ENCODE measurements around the gene DLK2. TPM values are rescaled to one million over a fixed set of nuclear protein-coding genes. Genes with fewer than 3 reads are reported as not detected.

Gene DLK2
- total and polyA plus RNA-seq, 2 experiments from 2014 or later = 0.21 to 0.47 TPM

DNA sequence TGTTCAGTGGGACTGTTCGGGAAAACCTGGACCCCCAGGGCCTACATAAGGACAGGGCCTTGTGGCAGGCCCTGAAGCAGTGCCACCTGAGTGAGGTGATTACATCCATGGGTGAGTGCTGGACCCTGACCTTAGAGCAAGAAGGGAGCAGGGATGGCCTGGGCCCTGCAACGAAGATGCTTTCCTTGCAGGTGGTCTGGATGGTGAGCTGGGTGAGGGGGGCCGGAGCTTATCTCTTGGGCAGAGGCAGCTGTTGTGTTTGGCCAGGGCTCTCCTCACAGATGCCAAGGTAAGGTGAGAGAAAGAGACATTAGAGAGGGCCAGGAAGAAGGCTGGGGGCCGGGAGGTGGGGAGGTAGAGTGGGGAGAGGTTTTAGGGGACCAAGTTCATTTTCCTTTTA lies 6.4 kb downstream of the DLK2 start:
- peaks cover 4% of the 10 kb centered on the region; the same call in 1 of the 2 replicates for H4K20me1 ChIP-seq (replicated peaks; ENCODE audit: insufficient read depth)

More for the DNA sequence above, 6.4 kb downstream of the DLK2 start:
- H2AFZ ChIP-seq = no peak overlapping the region
- H3K9me3 Mint-ChIP-seq = no peaks in the 10 kb centered on the region
- no peak overlapping the region for H3K27ac ChIP-seq (ENCODE audit: low read depth)
- ATAC-seq (no peak), DNase-seq (ENCODE audit: low spot score) (no peak)
- no peaks in the 10 kb centered on the region for H3K9me2 ChIP-seq (ENCODE audit: insufficient read depth)
- H3K27me3 ChIP-seq (ENCODE audit: insufficient read depth) = peaks cover 5% of the 10 kb centered on the region
- H3K27me3 Mint-ChIP-seq (ENCODE audit: insufficient read depth, low read depth, poor library complexity) = peaks cover 15% of the 10 kb centered on the region
- H3K4me1 Mint-ChIP-seq = no peaks in the 10 kb centered on the region
- H3F3A ChIP-seq (replicated peaks; ENCODE audit: low read depth) = 0 out of 2 replicates have a peak, but pooled peaks cover 2% of the 10 kb centered on the region
- H3K36me3 Mint-ChIP-seq (ENCODE audit: low read depth) = peaks cover 7% of the 10 kb centered on the region; the same call in 2 of the 3 replicates
- no peak overlapping the region for H3K4me3 Mint-ChIP-seq
- TF ChIP-seq EZH2phosphoT487 (IDR thresholded peaks at IDR 0.05; ENCODE audit: unreplicated experiment) (no peak), JUNB (IDR thresholded peaks at IDR 0.05; ENCODE audit: unreplicated experiment) (no peak), NANOG (IDR thresholded peaks at IDR 0.05; ENCODE audit: borderline replicate concordance) (no peak), STAT1 (IDR thresholded peaks at IDR 0.05; ENCODE audit: unreplicated experiment) (no peak), EZH2 (IDR thresholded peaks at IDR 0.05; ENCODE audit: low read depth, unreplicated experiment) (no peak), CREB1 (CRISPR knock-in tag; IDR thresholded peaks at IDR 0.05; ENCODE audit: low read depth) (no peak), POLR2AphosphoS5 (IDR thresholded peaks at IDR 0.05; ENCODE audit: low read depth) (no peak), ZNF114 (CRISPR knock-in tag; IDR thresholded peaks at IDR 0.05) (no peak), ZNF331 (CRISPR knock-in tag; IDR thresholded peaks at IDR 0.05; ENCODE audit: low read depth) (no peak), CTCF (conservative IDR thresholded peaks at IDR 0.05; ENCODE audit: low read depth in 2 of 2) (no peak)
- TF ChIP-seq, protein P1, sequence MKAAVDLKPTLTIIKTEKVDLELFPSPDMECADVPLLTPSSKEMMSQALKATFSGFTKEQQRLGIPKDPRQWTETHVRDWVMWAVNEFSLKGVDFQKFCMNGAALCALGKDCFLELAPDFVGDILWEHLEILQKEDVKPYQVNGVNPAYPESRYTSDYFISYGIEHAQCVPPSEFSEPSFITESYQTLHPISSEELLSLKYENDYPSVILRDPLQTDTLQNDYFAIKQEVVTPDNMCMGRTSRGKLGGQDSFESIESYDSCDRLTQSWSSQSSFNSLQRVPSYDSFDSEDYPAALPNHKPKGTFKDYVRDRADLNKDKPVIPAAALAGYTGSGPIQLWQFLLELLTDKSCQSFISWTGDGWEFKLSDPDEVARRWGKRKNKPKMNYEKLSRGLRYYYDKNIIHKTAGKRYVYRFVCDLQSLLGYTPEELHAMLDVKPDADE (IDR thresholded peaks at IDR 0.05) = no peak
- TF ChIP-seq, protein P2, sequence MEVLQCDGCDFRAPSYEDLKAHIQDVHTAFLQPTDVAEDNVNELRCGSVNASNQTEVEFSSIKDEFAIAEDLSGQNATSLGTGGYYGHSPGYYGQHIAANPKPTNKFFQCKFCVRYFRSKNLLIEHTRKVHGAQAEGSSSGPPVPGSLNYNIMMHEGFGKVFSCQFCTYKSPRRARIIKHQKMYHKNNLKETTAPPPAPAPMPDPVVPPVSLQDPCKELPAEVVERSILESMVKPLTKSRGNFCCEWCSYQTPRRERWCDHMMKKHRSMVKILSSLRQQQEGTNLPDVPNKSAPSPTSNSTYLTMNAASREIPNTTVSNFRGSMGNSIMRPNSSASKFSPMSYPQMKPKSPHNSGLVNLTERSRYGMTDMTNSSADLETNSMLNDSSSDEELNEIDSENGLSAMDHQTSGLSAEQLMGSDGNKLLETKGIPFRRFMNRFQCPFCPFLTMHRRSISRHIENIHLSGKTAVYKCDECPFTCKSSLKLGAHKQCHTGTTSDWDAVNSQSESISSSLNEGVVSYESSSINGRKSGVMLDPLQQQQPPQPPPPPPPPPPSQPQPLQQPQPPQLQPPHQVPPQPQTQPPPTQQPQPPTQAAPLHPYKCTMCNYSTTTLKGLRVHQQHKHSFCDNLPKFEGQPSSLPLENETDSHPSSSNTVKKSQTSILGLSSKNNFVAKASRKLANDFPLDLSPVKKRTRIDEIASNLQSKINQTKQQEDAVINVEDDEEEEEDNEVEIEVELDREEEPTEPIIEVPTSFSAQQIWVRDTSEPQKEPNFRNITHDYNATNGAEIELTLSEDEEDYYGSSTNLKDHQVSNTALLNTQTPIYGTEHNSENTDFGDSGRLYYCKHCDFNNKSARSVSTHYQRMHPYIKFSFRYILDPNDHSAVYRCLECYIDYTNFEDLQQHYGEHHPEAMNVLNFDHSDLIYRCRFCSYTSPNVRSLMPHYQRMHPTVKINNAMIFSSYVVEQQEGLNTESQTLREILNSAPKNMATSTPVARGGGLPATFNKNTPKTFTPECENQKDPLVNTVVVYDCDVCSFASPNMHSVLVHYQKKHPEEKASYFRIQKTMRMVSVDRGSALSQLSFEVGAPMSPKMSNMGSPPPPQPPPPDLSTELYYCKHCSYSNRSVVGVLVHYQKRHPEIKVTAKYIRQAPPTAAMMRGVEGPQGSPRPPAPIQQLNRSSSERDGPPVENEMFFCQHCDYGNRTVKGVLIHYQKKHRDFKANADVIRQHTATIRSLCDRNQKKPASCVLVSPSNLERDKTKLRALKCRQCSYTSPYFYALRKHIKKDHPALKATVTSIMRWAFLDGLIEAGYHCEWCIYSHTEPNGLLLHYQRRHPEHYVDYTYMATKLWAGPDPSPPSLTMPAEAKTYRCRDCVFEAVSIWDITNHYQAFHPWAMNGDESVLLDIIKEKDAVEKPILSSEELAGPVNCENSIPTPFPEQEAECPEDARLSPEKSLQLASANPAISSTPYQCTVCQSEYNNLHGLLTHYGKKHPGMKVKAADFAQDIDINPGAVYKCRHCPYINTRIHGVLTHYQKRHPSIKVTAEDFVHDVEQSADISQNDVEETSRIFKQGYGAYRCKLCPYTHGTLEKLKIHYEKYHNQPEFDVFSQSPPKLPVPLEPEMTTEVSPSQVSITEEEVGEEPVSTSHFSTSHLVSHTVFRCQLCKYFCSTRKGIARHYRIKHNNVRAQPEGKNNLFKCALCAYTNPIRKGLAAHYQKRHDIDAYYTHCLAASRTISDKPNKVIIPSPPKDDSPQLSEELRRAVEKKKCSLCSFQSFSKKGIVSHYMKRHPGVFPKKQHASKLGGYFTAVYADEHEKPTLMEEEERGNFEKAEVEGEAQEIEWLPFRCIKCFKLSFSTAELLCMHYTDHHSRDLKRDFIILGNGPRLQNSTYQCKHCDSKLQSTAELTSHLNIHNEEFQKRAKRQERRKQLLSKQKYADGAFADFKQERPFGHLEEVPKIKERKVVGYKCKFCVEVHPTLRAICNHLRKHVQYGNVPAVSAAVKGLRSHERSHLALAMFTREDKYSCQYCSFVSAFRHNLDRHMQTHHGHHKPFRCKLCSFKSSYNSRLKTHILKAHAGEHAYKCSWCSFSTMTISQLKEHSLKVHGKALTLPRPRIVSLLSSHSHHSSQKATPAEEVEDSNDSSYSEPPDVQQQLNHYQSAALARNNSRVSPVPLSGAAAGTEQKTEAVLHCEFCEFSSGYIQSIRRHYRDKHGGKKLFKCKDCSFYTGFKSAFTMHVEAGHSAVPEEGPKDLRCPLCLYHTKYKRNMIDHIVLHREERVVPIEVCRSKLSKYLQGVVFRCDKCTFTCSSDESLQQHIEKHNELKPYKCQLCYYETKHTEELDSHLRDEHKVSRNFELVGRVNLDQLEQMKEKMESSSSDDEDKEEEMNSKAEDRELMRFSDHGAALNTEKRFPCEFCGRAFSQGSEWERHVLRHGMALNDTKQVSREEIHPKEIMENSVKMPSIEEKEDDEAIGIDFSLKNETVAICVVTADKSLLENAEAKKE (CRISPR knock-in tag; IDR thresholded peaks at IDR 0.05) = no peak
- TF ChIP-seq, protein P3, sequence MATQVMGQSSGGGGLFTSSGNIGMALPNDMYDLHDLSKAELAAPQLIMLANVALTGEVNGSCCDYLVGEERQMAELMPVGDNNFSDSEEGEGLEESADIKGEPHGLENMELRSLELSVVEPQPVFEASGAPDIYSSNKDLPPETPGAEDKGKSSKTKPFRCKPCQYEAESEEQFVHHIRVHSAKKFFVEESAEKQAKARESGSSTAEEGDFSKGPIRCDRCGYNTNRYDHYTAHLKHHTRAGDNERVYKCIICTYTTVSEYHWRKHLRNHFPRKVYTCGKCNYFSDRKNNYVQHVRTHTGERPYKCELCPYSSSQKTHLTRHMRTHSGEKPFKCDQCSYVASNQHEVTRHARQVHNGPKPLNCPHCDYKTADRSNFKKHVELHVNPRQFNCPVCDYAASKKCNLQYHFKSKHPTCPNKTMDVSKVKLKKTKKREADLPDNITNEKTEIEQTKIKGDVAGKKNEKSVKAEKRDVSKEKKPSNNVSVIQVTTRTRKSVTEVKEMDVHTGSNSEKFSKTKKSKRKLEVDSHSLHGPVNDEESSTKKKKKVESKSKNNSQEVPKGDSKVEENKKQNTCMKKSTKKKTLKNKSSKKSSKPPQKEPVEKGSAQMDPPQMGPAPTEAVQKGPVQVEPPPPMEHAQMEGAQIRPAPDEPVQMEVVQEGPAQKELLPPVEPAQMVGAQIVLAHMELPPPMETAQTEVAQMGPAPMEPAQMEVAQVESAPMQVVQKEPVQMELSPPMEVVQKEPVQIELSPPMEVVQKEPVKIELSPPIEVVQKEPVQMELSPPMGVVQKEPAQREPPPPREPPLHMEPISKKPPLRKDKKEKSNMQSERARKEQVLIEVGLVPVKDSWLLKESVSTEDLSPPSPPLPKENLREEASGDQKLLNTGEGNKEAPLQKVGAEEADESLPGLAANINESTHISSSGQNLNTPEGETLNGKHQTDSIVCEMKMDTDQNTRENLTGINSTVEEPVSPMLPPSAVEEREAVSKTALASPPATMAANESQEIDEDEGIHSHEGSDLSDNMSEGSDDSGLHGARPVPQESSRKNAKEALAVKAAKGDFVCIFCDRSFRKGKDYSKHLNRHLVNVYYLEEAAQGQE (IDR thresholded peaks at IDR 0.05; ENCODE audit: unreplicated experiment) = no peak
- no peaks in the 10 kb centered on the region for H3K79me2 ChIP-seq (replicated peaks; ENCODE audit: insufficient read depth)
- H3K4me1 ChIP-seq (ENCODE audit: insufficient read depth) = no peaks in the 10 kb centered on the region
- no peak overlapping the region for H3K27ac Mint-ChIP-seq
- no peaks in the 10 kb centered on the region for H3K36me3 ChIP-seq (ENCODE audit: insufficient read depth)
- H3K4me3 ChIP-seq = no peak overlapping the region
- no peak overlapping the region for H3K4me2 ChIP-seq

All from GM23338 (cell line).